ENCODE data around the gene TCF21. TPM values are rescaled to one million over a fixed set of nuclear protein-coding genes. Genes with fewer than 3 reads are reported as not detected.

Gene TCF21
- total and polyA plus RNA-seq, 2 experiments from 2014 or later: 0.17 to 0.19 TPM

DNA sequence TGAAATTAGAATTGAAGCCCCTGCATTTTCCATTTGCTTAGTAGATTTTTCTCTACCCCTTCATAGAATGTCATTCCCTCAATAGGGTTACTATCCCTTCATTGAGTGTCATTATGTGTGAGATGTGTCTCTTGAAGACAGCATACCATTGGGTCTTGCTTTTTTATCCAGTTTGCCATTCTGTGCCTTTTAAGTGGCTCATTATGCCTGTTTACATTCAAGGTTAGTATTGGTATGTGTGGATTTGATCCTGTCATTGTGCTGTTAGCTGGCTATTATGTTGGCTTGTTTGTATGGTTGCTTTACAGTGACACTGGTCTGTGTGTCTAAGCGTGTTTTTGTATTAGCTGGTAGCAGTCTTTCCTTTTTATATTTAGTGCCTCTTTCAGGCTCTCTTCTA lies 25.7 kb upstream of the TCF21 start:
- H3K36me3 Mint-ChIP-seq (ENCODE audit: low read depth): peaks cover 10% of the 10 kb centered on the region; the same call in 1 of the 3 replicates
- Histone ChIP-seq H3K4me2 (no peak overlapping the region), H3K4me3 (no peak overlapping the region), H3F3A (replicated peaks; ENCODE audit: low read depth) (no peaks in the 10 kb centered on the region), H3K79me2 (replicated peaks; ENCODE audit: insufficient read depth) (no peaks in the 10 kb centered on the region), H3K9me2 (ENCODE audit: insufficient read depth) (no peaks in the 10 kb centered on the region; the same call in 1 of the 2 replicates), H4K20me1 (replicated peaks; ENCODE audit: insufficient read depth) (no peaks in the 10 kb centered on the region), H3K36me3 (ENCODE audit: insufficient read depth) (no peaks in the 10 kb centered on the region), H3K4me1 (ENCODE audit: insufficient read depth) (no peaks in the 10 kb centered on the region), H3K27ac (ENCODE audit: low read depth) (no peak overlapping the region), H3K27me3 (ENCODE audit: insufficient read depth) (no peaks in the 10 kb centered on the region), H2AFZ (no peak overlapping the region)
- H3K4me1 Mint-ChIP-seq: no peaks in the 10 kb centered on the region
- ATAC-seq (no peak), DNase-seq (ENCODE audit: low spot score) (no peak)
- TF ChIP-seq EZH2phosphoT487 (IDR thresholded peaks at IDR 0.05; ENCODE audit: unreplicated experiment) (no peak), EZH2 (IDR thresholded peaks at IDR 0.05; ENCODE audit: low read depth, unreplicated experiment) (no peak), POLR2AphosphoS5 (IDR thresholded peaks at IDR 0.05; ENCODE audit: low read depth) (no peak)
- H3K9me3 Mint-ChIP-seq: peaks cover 30% of the 10 kb centered on the region
- H3K4me3 Mint-ChIP-seq: no peak overlapping the region
- H3K27ac Mint-ChIP-seq: no peak overlapping the region
- no peaks in the 10 kb centered on the region for H3K27me3 Mint-ChIP-seq (ENCODE audit: insufficient read depth, low read depth, poor library complexity)

DNA sequence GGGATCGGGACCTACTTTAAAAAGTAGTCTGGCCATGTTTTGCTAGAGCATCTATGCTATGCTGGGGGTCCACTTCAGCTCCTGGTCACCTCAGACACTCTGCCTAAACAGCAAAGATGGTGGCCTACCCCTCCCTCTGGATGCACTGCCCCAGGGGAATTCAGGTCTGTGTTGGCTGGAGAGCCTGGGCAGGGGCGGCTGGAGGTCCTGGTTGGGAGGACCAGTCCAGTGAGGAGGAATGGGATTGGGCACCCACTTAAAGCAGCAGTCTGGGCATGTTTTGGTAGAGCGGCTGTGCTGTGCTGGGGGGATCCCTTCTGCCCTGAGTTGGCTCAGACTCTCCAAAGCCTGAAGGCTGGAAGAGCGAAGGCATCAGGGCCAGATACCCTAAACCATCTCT lies 23.2 kb upstream of the TCF21 start:
- Histone ChIP-seq H3K27me3 (ENCODE audit: insufficient read depth) (no peaks in the 10 kb centered on the region), H4K20me1 (replicated peaks; ENCODE audit: insufficient read depth) (no peaks in the 10 kb centered on the region), H3K4me3 (no peak overlapping the region), H3K9me2 (ENCODE audit: insufficient read depth) (no peaks in the 10 kb centered on the region; the same call in 1 of the 2 replicates), H3K79me2 (replicated peaks; ENCODE audit: insufficient read depth) (no peaks in the 10 kb centered on the region), H3K4me2 (no peak overlapping the region), H3F3A (replicated peaks; ENCODE audit: low read depth) (no peaks in the 10 kb centered on the region), H3K36me3 (ENCODE audit: insufficient read depth) (no peaks in the 10 kb centered on the region), H3K27ac (ENCODE audit: low read depth) (no peak overlapping the region), H3K4me1 (ENCODE audit: insufficient read depth) (no peaks in the 10 kb centered on the region), H2AFZ (no peak overlapping the region)
- H3K4me1 Mint-ChIP-seq: no peaks in the 10 kb centered on the region
- peaks cover 24% of the 10 kb centered on the region for H3K9me3 Mint-ChIP-seq
- no peak overlapping the region for H3K4me3 Mint-ChIP-seq
- no peak overlapping the region for H3K27ac Mint-ChIP-seq
- H3K36me3 Mint-ChIP-seq (ENCODE audit: low read depth): peaks cover 10% of the 10 kb centered on the region; the same call in 1 of the 3 replicates
- ATAC-seq (no peak), DNase-seq (ENCODE audit: low spot score) (no peak)
- H3K27me3 Mint-ChIP-seq (ENCODE audit: insufficient read depth, low read depth, poor library complexity): no peaks in the 10 kb centered on the region
- no peak for TF ChIP-seq NANOG (IDR thresholded peaks at IDR 0.05; ENCODE audit: borderline replicate concordance)
- TF ChIP-seq, protein P1, sequence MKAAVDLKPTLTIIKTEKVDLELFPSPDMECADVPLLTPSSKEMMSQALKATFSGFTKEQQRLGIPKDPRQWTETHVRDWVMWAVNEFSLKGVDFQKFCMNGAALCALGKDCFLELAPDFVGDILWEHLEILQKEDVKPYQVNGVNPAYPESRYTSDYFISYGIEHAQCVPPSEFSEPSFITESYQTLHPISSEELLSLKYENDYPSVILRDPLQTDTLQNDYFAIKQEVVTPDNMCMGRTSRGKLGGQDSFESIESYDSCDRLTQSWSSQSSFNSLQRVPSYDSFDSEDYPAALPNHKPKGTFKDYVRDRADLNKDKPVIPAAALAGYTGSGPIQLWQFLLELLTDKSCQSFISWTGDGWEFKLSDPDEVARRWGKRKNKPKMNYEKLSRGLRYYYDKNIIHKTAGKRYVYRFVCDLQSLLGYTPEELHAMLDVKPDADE (IDR thresholded peaks at IDR 0.05): no peak
- TF ChIP-seq ZNF331 (CRISPR knock-in tag; IDR thresholded peaks at IDR 0.05; ENCODE audit: low read depth): no peak
- TF ChIP-seq CREB1 (CRISPR knock-in tag; IDR thresholded peaks at IDR 0.05; ENCODE audit: low read depth): no peak
- TF ChIP-seq, protein P2, sequence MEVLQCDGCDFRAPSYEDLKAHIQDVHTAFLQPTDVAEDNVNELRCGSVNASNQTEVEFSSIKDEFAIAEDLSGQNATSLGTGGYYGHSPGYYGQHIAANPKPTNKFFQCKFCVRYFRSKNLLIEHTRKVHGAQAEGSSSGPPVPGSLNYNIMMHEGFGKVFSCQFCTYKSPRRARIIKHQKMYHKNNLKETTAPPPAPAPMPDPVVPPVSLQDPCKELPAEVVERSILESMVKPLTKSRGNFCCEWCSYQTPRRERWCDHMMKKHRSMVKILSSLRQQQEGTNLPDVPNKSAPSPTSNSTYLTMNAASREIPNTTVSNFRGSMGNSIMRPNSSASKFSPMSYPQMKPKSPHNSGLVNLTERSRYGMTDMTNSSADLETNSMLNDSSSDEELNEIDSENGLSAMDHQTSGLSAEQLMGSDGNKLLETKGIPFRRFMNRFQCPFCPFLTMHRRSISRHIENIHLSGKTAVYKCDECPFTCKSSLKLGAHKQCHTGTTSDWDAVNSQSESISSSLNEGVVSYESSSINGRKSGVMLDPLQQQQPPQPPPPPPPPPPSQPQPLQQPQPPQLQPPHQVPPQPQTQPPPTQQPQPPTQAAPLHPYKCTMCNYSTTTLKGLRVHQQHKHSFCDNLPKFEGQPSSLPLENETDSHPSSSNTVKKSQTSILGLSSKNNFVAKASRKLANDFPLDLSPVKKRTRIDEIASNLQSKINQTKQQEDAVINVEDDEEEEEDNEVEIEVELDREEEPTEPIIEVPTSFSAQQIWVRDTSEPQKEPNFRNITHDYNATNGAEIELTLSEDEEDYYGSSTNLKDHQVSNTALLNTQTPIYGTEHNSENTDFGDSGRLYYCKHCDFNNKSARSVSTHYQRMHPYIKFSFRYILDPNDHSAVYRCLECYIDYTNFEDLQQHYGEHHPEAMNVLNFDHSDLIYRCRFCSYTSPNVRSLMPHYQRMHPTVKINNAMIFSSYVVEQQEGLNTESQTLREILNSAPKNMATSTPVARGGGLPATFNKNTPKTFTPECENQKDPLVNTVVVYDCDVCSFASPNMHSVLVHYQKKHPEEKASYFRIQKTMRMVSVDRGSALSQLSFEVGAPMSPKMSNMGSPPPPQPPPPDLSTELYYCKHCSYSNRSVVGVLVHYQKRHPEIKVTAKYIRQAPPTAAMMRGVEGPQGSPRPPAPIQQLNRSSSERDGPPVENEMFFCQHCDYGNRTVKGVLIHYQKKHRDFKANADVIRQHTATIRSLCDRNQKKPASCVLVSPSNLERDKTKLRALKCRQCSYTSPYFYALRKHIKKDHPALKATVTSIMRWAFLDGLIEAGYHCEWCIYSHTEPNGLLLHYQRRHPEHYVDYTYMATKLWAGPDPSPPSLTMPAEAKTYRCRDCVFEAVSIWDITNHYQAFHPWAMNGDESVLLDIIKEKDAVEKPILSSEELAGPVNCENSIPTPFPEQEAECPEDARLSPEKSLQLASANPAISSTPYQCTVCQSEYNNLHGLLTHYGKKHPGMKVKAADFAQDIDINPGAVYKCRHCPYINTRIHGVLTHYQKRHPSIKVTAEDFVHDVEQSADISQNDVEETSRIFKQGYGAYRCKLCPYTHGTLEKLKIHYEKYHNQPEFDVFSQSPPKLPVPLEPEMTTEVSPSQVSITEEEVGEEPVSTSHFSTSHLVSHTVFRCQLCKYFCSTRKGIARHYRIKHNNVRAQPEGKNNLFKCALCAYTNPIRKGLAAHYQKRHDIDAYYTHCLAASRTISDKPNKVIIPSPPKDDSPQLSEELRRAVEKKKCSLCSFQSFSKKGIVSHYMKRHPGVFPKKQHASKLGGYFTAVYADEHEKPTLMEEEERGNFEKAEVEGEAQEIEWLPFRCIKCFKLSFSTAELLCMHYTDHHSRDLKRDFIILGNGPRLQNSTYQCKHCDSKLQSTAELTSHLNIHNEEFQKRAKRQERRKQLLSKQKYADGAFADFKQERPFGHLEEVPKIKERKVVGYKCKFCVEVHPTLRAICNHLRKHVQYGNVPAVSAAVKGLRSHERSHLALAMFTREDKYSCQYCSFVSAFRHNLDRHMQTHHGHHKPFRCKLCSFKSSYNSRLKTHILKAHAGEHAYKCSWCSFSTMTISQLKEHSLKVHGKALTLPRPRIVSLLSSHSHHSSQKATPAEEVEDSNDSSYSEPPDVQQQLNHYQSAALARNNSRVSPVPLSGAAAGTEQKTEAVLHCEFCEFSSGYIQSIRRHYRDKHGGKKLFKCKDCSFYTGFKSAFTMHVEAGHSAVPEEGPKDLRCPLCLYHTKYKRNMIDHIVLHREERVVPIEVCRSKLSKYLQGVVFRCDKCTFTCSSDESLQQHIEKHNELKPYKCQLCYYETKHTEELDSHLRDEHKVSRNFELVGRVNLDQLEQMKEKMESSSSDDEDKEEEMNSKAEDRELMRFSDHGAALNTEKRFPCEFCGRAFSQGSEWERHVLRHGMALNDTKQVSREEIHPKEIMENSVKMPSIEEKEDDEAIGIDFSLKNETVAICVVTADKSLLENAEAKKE (CRISPR knock-in tag; IDR thresholded peaks at IDR 0.05): no peak
- no peak for TF ChIP-seq JUNB (IDR thresholded peaks at IDR 0.05; ENCODE audit: unreplicated experiment)
- TF ChIP-seq, protein P3, sequence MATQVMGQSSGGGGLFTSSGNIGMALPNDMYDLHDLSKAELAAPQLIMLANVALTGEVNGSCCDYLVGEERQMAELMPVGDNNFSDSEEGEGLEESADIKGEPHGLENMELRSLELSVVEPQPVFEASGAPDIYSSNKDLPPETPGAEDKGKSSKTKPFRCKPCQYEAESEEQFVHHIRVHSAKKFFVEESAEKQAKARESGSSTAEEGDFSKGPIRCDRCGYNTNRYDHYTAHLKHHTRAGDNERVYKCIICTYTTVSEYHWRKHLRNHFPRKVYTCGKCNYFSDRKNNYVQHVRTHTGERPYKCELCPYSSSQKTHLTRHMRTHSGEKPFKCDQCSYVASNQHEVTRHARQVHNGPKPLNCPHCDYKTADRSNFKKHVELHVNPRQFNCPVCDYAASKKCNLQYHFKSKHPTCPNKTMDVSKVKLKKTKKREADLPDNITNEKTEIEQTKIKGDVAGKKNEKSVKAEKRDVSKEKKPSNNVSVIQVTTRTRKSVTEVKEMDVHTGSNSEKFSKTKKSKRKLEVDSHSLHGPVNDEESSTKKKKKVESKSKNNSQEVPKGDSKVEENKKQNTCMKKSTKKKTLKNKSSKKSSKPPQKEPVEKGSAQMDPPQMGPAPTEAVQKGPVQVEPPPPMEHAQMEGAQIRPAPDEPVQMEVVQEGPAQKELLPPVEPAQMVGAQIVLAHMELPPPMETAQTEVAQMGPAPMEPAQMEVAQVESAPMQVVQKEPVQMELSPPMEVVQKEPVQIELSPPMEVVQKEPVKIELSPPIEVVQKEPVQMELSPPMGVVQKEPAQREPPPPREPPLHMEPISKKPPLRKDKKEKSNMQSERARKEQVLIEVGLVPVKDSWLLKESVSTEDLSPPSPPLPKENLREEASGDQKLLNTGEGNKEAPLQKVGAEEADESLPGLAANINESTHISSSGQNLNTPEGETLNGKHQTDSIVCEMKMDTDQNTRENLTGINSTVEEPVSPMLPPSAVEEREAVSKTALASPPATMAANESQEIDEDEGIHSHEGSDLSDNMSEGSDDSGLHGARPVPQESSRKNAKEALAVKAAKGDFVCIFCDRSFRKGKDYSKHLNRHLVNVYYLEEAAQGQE (IDR thresholded peaks at IDR 0.05; ENCODE audit: unreplicated experiment): no peak
- TF ChIP-seq EZH2 (IDR thresholded peaks at IDR 0.05; ENCODE audit: low read depth, unreplicated experiment): no peak
- no peak for TF ChIP-seq EZH2phosphoT487 (IDR thresholded peaks at IDR 0.05; ENCODE audit: unreplicated experiment)
- TF ChIP-seq POLR2AphosphoS5 (IDR thresholded peaks at IDR 0.05; ENCODE audit: low read depth): no peak
- no peak for TF ChIP-seq STAT1 (IDR thresholded peaks at IDR 0.05; ENCODE audit: unreplicated experiment)
- no peak for TF ChIP-seq ZNF114 (CRISPR knock-in tag; IDR thresholded peaks at IDR 0.05)

All from GM23338 (cell line).